Measurements from ENCODE around the gene IL32.

DNA sequence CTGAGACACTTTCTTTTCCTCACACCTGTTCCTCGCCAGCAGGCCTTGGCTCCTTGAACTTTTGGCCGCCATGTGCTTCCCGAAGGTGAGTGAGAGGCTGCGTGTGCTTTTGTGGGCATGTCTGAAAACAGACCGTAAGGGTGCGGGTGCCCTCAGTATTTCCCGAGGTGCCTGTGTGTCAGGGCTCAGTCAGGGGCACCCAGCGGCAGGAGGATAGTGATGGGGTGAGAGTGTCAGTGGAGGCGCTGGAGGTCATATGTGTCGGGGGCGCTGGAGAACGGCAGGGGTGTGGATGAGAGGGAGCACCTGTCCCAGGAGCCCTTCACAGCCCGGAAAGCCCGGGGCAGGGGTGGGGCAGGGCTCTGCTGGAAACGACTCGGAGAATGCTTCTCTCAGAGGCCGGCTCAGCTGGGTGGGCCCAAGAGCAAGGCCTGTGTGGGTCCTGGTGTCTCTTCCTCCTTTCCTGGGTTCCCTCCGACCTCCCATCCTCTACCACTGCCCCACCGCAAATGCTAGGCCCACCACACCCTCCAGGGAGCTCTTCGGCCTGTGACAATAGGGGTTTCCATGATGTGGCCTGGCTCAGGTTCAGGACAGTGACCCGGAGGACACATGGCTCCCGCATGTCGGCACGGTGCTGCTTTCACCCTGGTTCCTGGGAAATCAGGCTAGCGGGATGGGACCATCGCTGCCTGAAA lies 451 bp downstream of the IL32 start:
- TF ChIP-seq, protein P1, sequence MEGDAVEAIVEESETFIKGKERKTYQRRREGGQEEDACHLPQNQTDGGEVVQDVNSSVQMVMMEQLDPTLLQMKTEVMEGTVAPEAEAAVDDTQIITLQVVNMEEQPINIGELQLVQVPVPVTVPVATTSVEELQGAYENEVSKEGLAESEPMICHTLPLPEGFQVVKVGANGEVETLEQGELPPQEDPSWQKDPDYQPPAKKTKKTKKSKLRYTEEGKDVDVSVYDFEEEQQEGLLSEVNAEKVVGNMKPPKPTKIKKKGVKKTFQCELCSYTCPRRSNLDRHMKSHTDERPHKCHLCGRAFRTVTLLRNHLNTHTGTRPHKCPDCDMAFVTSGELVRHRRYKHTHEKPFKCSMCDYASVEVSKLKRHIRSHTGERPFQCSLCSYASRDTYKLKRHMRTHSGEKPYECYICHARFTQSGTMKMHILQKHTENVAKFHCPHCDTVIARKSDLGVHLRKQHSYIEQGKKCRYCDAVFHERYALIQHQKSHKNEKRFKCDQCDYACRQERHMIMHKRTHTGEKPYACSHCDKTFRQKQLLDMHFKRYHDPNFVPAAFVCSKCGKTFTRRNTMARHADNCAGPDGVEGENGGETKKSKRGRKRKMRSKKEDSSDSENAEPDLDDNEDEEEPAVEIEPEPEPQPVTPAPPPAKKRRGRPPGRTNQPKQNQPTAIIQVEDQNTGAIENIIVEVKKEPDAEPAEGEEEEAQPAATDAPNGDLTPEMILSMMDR (IDR thresholded peaks at IDR 0.05) = no peak
- TF ChIP-seq POLR2A (IDR thresholded peaks at IDR 0.05) = no peak
- TF ChIP-seq EP300 (IDR thresholded peaks at IDR 0.05; ENCODE audit: low read depth) = no peak
- TF ChIP-seq POLR2AphosphoS5 (IDR thresholded peaks at IDR 0.05) = no peak
